DND-41 (cell line): ENCODE data around the gene CARS1.

Experiments used
- EZH2 ChIP-seq: IDR thresholded peaks from 3 replicates; pipeline ENCODE4 v1.6.1; 2012; ENCODE audit warnings: borderline replicate concordance, low read depth, mild to moderate bottlenecking, moderate library complexity, low read length, inconsistent platforms; ENCODE audit not compliant: severe bottlenecking
- TF ChIP-seq, protein P1 (sequence below): IDR thresholded peaks from 2 replicates; pipeline ENCODE4 v1.5.1; 2012; ENCODE audit warnings: borderline replicate concordance, low read length, moderate library complexity, mild to moderate bottlenecking; ENCODE audit not compliant: poor library complexity, severe bottlenecking; ENCODE audit errors: extremely low read depth

DNA sequence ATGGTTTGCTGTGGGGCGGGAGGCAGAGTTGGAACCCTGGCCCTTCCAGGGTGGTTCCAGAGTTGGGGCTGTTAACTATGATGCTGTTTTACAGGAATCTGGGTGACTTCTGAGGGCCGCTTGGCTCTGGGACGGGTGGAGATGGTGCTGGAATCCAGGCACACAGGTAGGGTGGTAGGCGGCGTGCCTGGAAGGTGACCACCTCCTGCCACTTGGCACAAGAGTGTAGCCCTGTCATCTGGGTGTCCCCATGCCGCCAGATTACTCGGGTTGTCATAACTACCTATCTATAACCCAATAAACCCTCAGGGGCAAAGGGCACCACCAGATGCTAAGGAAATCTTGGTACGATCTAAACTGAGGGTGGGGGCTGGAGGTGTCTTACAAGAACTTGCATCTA is 1.3 kb downstream of the CARS1 start:
- TF ChIP-seq, protein P1, sequence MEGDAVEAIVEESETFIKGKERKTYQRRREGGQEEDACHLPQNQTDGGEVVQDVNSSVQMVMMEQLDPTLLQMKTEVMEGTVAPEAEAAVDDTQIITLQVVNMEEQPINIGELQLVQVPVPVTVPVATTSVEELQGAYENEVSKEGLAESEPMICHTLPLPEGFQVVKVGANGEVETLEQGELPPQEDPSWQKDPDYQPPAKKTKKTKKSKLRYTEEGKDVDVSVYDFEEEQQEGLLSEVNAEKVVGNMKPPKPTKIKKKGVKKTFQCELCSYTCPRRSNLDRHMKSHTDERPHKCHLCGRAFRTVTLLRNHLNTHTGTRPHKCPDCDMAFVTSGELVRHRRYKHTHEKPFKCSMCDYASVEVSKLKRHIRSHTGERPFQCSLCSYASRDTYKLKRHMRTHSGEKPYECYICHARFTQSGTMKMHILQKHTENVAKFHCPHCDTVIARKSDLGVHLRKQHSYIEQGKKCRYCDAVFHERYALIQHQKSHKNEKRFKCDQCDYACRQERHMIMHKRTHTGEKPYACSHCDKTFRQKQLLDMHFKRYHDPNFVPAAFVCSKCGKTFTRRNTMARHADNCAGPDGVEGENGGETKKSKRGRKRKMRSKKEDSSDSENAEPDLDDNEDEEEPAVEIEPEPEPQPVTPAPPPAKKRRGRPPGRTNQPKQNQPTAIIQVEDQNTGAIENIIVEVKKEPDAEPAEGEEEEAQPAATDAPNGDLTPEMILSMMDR: no peak
- no peak for TF ChIP-seq EZH2
